PC-9 (cell line): Measurements from ENCODE around the gene TMCO6.
A peak's percentile ranks its signal among the peaks of the same experiment; 100 is the strongest.

ENCODE experiments used
- CTCF ChIP-seq: fragments of 200-600 bp; sonication (generic); conservative IDR thresholded peaks from 2 replicates; pipeline ENCODE4 v1.6.1; 2017; ENCODE audit warnings: mixed run types, antibody characterized with exemption, mild to moderate bottlenecking, moderate library complexity
- EZH2 ChIP-seq: fragments of 200-600 bp; sonication (generic); IDR thresholded peaks from 2 replicates; pipeline ENCODE4 v1.8.0; 2017; ENCODE audit warnings: antibody characterized with exemption, low read depth

DNA sequence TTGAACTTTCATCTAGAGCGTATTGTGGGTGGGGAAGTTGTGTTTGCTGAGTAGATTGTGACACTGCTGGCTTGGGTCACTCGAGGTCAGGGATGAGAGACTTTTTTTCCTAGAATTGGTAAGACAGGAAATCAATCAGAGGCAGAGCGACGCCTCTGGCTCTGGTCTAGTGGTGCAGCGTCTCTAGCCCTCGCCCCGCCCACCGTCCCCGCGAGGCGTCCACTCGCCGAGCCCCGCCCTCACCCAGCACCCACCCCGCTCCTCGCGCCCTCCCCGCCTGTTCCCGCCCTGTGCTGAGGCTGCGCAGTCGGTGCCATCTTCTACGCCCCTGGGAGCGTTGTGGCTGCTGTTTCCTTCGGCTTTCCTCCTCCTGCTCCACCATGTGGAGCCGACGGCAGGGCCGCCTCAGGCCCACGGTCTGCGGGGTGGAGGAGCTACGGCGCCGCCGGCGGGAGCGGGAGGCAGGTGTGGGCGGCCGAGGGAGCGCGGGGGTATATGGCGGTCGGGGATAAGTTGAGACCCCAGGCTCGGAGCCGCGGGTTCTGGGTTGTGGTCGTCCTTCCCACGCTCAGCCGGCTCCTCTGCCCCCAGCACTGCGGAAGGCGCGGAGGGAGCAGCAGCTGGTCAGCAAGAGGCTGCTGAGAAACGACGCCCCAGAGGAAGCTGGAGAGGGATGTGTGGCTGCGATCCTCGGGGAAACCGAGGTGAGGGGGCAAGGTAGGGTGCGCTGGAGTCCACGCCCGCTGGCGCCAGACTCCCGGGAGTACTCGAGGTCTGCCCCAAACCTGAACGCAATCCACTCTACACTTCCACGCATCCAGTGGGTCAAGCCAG is at the start of gene TMCO6:
- TF ChIP-seq EZH2, result no peak
- TF ChIP-seq CTCF, result peak; percentile 63
